HuH-7.5 (cell line): ENCODE data around the gene GATAD2B.
"Not testable (repeated sequence)": the region's sequence is repeated elsewhere in the genome, so short reads cannot be mapped to it uniquely, and the experiment has no call there.

Source experiments
- DNase-seq: peaks from one replicate; pipeline ENCODE4 v3.0.0; 2011; ENCODE audit warnings: low spot score

GATAD2B gene

DNA sequence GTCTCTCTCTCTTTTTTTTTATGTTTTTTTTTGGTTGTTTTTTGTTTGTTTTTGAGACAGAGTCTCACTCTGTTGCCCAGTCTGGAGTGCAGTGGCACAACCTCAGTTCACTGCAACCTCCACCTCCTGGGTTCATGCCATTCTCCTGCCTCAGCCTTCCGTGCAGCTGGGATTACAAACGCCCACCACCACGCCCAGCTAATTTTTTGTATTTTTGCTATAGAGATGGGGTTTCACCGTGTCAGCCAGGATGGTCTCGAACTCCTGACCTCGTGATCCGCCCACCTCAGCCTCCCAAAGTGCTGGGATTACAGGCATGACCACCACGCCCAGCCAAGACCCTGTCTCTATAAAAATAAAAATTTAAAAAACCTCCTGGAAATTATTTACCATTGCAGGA is 88.8 kb downstream of the GATAD2B start:
- DNase-seq: not testable (repeated sequence)

DNA sequence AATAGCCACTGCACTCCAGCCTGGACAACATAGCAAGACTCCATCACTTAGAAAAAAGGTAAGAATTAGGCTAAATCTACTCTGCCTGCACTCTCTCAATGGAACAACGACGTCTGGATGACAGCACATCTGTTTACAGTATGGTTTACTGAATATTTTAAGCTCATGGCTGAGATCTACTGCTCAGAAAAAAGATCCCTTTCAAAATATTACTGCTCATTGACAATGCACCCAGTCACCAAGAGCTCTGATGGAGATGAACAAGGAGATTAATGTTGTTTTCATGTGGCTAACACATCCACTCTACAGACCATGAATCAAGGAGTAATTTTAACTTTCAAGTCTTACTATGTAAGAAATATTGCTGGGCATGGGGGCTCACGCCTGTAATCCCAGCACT is 89.6 kb downstream of the GATAD2B start:
- no peak for DNase-seq

DNA sequence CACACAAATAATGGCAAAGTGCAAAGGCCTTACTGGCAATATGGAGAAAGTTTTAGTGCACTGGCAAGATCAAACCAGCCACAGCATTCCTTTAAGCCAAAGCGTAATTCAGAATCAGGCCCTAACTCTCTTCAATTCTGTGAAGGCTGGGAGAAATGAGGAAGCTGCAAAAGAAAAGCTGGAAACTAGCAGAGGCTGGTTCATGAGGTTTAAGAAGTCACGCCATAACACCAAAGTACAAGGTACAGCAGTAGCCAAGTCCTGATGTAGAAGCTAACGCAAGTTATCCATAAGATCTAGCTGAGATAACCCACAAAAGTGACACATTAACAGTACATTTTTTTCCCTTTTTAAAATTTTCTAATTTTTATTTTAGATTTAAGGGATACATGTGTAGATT is 90.5 kb downstream of the GATAD2B start:
- no peak for DNase-seq

DNA sequence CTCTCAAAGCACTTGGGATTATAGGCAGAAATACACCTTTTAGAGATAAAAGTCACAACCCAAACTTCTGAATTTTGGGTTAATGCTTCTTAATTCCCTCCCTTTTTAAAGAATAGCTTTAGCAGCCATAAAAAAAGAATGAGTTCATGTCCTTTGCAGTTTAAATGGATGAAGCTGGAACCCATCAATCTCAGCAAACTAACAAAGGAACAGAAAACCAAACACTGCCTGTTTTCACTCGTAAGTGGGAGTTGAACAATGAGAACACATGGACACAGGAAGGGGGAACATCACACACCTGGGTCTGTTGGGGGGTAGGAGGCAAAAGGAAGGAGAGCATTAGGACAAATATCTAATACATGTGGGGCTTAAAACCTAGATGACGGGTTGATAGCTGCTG is 91.7 kb downstream of the GATAD2B start:
- DNase-seq: no peak

DNA sequence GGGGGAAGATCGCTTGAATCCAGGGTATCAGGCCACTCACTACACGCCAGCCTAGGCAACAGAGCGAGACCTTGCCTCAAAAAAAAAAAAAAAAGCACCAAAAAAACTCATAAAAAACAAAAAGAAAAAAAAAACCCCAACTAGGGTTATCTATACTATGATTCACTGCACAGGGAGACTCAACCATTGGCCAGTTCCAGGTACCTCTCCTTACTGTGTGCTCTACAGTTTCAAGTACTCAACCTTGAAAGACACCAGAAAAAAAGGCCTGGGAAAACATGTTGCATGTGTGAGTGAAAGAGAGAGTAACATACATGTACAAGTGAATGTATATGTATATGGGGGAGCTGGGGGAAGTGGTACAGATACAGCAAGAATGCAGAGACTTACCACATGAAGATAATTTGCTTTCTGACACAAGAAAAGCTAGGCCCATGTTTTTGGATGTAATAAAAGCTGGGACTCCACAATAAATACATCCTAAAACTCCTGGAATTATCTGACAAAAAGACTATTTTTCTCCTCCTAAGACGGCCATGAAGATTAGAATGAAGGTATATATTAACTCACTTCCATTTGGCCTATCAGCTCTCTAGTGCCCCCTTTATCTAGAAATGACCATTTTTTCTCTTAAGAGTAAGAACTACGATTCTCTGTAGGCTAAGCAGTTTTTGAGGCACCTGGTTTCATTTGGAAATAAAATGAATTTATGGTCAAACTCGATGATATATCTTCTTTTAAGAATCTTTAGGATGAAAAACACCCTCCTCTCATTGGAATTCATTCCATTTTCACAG is 95.4 kb downstream of the GATAD2B start:
- no peak for DNase-seq

DNA sequence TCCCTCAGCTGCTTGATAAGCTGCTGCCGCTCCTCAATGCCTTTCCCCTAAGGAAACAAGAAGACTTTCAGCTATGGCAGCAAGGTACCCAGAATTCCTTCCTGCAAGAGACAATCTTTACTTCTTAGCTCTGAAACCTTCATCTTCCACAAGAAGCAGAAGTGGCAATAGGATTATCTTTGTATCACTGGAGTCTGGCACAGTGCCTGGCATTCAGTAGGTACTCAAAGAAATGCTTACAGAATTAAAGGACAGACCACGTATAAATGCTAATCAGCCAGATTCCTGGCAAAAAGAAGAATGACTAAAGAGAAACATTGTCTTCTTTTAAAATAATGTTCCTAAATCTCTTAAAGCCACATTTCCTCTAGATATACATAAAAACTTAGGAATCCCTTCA is 103.9 kb downstream of the GATAD2B start:
- no peak for DNase-seq

DNA sequence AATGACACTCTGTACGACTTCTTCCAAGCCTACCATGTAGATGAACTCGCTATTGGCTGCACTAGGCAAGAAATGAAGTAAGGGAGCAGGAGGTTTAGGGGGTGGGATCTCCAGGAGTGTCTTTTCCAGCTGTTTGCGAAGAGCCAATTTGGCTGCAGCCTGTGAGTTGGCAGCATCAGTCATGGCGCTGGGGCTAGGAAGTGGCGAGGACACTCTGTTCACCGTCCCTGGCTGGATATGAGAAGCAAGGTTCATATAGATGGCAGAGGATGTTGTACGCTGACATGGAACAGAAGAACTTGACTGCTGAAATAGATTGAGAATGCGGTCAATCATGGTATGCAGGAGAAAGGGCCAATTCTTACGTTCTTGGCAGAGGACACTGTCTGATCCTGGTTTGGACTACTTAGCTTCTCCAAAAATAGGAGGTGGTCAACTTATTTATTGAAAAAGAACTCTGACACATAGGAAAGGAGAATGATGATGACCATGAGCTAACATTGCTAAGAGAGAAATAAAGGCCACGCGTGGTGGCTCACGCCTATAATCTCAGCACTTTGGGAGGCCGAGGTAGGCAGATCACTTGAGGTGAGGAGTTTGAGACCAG is 106.4 kb downstream of the GATAD2B start:
- no peak for DNase-seq

DNA sequence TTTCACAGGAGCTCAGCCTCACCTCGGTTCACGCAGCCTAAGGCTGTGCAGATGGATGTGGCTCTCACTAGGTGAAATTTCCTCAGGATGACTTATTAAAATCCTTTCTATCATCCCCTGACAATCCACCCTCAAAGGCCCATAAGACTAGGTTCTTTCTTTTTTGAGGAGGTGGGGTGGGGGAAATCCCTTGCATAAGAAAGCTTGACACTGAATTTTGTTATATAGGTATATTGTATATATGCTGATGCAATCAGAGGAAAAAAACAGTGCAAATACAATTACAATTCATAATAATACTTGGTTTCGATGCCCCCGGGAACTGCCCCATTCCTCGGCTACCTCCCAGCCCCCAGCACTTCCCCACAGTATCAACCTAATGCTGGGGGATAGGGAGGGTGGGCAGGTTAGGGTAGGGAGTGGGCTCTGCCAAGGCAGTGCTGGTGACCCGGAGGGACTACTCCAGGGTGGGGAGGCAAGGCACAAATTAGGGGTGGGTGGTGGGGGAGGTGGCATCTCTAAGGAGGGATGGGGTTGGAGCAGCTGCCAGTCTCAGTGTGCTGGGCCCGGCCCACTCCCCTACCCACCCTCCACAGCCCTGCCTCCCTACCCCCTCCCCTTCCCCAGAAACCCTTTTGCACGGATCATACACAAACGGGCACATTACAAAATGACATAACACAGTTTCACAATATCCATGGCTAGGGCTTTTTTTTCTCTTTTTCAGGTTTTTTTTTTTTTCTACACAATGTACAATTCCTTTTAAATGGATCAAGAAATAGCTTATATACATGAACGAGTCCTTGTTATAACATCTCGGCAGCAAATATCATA is 116.7 kb downstream of the GATAD2B start:
- DNase-seq: no peak

DNA sequence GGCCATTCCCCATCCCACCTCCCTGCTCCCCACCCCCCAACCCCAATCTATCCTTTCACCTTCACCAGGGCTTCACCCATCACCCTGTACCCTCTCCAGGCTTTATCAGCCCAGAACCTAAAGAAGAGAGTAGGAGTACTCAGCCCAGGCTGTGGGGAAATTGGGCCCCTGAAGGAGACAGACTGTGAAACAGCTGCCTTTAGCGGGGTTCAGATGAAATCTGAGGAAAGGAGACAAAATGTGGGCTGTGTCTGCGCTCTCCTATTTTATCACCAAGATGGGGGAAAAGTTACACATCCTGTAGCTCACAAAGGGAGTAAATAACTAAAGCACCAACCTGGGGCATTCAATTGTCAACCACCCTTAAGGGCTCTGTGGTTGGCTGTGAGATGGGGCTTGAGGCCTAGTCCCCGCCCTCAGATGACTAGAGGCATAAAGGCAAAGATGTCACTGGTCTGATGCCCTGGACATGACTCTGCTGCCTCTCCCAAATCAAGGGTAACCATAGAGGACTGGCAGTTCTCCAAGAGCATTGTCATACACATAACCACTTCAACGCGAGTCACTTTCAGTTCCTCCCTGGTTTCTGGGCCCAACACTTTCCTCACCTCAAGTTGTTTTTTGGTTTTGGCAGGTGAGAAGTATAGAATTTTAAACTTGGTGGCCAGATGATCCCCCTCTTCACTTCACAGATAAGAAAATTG is 117.6 kb downstream of the GATAD2B start:
- DNase-seq: no peak

DNA sequence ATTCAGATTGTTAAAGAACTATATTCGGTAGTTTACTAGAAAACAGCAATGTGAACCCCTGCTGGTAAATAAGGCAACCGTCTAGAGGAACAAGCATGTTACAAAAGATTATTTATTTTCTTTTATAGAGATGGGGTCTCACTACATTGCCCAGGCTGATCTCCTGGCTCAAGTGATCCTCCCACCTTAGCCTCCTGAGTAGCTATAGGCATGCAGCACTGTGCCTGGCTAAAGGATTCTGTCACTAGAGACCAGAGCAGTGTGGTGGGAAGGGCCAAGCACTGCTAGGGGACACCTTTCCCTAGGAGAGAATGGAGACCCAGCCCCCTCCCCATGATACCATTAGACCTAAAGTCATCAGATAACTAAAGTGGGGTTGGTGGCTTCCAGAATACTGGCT is 118.7 kb downstream of the GATAD2B start:
- no peak for DNase-seq

DNA sequence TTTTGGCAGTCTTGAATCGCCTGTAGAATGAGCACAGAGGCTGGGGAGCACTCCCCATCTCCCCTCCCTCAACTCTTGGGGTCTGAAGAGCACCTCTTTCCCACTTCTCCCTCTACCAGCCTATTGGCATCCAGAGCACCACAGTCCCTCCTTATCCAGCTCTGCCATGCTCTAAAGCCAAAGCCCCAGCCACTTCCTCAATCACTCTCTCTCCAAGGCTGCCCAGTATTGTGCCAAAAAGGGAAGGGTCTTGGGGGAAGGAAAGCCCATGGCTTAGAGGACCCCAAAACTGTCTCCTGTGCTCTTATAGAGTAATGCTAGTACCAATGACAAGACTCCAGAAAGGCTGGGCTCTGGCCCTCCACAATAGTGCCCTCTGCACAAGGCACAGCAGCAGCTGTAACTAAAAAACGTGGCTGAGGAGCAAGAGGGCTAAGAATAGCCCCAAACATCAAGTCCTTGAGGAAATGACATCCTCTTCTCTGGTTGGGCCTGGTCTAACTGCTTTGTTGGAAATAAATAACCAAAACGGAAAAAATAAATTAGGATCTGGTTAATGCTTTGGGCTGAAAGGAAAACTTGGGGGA is 119.2 kb downstream of the GATAD2B start:
- no peak for DNase-seq

DNA sequence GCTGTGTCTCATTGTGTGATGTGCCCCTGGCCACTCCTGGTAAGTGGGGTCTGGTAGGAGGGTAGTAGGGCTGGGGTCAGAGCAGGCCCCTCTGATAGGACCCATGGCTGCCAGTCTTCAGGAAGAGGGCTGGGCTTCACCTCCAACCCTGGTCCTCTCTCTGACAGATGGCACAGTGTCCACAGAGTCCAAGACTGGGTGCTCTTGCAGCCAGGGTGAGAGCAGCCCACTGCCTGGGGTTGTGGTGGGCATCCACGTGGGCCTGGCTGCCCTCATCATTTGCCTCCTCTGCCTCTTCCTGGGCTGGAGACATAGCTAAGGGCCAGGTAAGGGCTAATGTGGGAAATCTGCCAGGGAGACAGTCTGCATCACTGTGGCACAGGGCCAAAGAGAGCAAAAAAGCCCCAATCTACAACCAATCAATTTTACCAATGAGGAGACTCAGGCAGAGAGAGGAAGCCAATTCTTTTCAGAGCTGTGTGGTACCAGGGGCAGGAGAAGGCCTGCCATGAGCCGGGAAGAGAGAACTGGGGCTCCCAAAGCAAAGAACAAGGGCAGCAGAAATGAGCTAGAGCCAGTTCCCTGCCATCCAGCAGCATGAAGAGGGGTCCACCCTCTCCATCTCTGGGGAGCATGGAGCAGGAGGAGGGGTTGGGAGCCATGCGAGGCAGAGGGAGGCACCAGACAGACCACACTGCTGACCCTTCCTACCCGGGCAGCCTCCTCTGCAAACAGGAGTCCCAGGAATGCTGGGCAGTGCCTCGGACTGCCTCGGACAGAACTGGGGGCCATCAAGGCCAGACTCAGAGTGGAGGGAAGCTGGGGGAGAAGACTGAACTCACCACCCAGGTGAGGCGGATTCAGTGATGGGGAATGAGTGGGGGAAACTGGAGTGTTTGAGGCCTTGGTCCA is 120.7 kb downstream of the GATAD2B start:
- no peak for DNase-seq

DNA sequence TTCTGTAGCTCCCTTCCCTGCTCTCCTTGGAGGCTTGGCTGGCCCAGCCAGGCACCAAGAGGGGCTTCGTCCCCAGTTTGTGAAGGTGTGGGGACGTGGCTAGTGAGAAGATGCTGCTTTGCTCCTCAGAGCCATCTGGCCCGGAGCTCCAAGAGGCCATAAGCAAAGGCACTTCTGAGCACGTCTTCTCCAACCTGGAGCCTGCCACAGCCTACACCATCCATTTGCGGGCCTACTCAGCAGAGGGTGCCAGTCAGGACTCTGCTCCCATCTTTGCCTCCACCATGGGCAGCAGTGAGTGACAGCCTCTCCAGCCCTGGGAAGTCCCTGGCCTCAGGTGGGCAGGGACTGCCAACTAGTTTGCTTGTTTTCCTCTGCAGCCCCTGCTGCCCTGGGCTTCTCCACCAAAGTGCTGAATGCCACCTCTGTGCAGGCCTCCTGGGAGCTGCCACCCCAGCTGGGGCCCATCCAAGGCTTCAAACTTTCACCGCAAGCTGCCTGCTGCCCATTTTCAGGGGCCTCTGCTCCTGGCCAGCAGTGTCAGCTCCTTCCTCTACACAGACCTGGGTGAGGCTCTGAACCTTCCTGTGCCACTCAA is 121.6 kb downstream of the GATAD2B start:
- no peak for DNase-seq

DNA sequence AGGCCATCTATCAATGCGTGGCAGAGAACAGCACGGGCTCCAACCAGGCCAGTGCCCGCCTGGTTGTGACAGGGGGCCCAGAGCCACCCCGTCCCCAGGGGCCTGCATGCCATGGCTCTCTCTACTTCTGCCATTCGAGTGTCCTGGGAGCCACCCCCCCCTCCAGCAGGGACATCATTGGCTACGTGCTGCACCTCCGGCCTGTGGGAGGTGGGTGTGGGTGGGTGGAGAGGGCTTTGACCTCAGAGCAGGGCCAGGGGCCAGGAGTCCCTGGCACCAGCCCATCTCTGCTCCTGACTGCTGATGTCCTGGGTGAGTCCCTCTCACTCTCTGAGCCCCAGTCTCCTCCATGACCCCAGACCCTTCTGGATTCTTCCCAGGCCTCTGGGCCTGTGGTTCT is 122.3 kb downstream of the GATAD2B start:
- DNase-seq: no peak

DNA sequence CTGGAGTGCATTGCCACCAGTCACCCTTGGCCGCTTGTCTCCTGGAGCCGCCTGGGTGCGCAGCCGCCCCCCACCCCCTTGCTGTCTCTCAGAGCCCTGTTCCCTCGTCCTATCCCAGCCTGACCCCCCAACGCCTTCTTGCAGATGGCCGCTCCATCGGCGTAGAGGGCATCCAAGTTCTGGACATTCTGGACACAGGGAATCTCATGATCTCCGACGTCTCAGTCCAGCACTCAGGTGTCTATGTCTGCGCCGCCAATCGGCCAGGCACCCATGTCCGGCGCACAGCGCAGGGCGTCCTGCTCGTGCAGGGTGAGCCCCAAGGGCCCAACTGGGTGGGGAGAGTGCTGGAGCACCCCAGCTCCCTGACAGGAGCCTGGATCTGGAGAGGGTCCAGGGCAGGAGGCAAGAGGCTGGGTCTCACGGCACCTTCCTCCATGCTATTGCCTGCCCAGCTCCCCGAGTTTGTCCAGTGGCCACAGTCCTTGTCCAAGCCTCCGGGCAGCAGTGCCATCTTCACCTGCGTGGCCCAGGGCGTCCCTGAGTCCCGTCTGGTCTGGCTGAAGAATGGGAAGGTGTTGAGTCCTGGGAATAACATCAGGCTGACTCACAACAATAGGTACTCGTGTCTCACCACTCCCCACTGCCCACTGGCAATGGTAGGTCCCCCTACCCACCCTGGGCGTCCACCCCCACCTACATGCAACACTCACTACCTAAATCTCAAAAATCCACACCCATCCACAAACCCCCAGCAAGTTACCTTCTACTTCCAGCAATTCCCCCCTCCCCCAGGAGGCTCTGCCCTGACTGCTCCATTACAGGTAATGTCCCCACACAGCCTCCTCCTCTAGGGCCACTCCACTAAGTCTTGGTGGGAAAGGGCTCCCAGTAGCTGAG is 123.0 kb downstream of the GATAD2B start:
- DNase-seq: no peak

DNA sequence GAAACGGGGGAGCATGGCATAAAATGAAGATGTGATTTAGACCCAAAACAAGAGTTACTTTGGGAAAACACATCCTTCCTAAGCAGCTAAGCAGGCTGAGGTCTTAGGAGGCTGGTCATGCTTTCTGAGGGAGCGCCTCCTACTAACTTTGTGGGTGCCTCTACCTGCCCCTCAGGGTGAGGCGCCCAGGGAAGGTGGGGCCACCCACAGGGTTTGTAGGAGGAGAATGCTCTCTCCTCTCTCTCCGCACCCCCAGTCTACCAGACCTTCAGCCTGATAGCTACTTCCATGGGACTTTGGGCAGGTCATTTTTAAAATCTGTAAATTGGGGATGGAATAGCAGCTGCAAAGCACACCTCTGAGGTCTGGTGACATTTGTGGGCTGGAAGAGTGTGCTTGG is 123.8 kb downstream of the GATAD2B start:
- DNase-seq: no peak

DNA sequence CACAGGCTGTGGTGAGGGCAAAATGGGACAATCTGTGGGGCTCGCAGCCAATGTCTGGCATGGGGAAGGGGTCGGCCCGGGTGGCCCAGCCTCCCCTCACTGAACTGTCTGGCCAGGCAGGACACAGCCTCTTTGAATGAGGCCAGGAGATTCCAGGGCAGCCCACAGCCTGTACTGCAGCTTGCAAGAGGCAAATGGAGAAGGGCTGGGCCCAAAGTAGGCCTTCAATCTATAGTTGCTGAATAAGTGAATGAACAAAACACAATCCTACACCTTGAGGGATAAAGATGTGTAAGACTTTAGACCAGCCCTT is 124.3 kb downstream of the GATAD2B start:
- no peak for DNase-seq

DNA sequence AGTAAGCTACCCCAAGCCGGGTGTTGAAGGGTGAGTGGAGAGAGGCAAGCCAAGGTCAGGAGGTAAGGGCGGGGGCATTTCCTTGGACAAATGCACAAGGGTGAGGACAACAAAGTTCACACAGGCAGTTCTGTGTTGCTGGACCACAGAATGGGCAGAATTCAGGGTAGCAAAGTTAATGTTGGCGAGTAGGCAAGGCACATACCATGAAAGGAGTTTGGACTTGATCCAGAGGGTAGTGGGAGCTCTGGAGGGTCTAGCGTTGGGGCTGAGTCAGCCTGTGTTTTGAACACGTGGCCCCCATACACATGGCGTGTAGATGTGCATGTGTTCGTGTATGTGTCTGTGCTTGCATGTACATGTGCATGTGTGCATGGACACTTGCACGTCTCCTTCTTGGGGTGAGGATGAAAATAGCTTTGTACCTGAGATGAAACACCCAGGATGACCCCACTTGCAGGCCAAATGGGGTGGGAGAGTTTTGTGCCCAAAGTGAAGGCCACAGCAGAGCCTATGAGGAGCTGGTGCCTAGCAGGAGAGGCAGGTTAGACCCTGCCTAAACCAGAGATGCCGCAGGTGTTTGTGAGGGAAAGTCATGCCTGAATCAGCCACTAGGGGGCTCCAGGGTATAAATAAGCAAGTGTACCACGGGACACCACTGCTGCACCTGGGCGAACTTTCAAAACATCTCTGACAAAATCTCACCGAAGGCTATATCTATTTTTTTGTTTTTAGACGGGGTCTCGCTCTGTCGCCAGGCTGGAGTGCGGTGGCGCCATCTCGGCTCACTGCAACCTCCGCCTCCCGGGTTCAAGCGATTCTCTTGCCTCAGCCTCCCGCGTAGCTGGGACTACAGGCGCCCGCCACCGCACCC is 125.7 kb downstream of the GATAD2B start:
- DNase-seq: peak; percentile 93
